ENCODE measurements around the gene PFKM. TPM values are rescaled to one million over a fixed set of nuclear protein-coding genes. Genes with fewer than 3 reads are reported as not detected.

Gene PFKM
- total RNA-seq, 1 donor from 2014 or later: 22.8 TPM

DNA sequence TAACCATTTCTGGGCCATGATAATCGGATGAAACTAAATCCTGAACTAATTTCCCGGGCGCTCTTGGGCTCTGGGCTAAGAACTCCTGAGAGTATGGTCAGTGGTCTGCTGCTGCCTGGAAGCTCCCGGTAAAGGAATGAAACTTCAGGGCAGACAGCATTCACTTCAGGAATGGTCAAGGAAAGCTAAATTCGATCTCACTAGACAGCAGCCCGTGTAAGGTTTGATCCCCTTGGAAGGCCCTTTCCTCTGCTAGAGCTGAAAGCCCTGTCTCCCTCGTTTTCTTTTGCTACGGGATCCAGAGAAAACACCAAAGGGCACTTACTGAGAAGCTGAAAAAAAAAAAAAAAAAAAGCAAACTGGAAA is 37.5 kb downstream of the PFKM start:
- intact Hi-C loops (cut with micrococcal nuclease): loop anchor here (1.0 to 5.0 kb wide), 17 partner anchors 9 to 1871 kb away; partner anchors contain the start of genes CCDC184, CCNT1, KANSL2 and PFKM

DNA sequence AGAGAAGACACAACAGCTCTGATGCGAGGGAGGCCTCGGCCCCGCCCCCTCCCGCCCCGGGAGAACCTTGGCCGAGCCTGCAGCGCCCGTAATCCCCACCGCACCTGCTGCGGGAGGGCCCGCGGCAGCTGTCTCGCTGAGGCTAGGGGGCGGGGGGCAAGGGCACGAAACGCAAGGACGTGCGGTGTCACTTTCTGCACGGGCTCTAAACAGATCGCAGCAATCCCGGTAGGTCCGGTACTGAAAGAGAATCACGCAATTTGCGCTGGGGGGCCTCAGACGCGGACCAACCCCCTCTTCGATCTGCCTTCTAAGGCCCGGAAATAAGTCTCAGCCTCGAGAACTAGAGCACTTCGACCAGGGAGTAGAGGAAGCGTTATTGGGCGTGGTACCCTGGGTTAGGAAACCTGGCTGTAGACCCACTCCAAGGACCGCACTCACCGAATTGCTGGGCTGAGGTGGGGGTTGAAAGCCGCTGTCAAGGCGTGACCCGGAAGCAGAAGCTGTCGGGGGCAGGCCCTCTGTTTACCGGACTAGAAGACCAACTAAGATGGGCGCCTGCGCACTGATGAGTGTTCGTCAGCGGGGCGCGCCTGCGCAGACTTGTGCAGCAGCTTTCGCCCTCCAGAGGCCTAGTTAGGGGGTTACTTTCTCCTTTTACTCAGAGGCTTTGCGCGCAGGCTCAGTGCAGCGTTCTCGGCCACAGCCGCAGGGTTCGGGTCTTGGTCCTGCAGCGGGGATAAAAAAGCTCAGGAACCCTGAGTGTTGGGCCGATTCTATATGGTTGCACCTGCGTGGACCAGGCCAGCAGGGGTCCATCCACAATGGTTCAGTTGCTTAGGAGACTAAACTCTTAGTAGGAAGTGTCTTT is 38.1 kb downstream of the PFKM start, which contains the start of gene ASB8:
Gene ASB8, minus strand, starts transcription at position 498 of the 871 bp plus-strand sequence. CDS start 4,019 bp downstream, outside the sequence.
- intact Hi-C loops (cut with micrococcal nuclease): loop anchor here (1.0 to 5.0 kb wide), 17 partner anchors 8 to 1870 kb away; partner anchors contain the start of genes CCDC184, CCNT1, KANSL2 and PFKM

DNA sequence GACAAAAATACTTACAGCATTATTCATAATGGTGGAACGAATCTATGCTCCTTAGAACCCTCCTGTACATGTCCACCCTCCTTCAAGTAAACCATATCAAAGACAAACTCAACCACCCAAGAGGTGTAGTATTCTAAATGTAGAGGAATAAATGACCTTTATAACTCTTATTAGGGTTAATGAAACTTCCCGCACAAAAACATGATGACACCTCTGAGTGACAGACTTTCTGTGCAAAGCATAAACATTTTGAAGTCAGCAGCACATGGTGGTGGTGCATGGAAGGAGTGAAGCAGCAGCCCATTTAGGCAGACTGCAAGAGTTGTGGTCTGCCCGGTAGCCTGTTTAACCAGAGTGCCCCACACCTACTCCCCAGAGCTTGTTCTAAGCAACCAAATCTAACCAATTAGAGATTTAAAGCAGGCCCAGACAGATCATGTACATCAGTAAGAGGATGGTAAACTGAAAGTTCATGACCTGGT is 38.8 kb downstream of the PFKM start:
- intact Hi-C loops (cut with micrococcal nuclease): loop anchor here (1.0 to 5.0 kb wide), 17 partner anchors 7 to 1869 kb away; partner anchors contain the start of genes CCDC184, CCNT1, KANSL2 and PFKM

DNA sequence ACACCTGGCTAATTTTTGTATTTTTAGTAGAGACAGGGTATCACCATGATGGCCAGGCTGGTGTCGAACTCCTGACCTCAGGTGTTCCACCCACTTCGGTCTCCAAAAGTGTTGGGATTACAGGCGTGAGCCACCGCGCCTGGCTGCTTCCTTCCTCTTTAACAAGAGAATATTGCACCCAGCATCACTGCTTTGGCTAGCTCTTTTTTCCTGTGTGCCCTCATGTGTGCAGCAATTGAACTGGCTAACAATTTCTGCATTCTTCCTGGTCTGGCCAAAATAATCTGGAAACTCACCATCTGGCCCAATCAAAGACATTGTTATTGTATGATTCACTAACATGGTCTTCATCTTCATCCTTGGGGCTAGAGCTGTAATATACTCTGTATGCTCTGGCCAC is 40.9 kb downstream of the PFKM start:
- intact Hi-C loops (cut with micrococcal nuclease): no loop called here

DNA sequence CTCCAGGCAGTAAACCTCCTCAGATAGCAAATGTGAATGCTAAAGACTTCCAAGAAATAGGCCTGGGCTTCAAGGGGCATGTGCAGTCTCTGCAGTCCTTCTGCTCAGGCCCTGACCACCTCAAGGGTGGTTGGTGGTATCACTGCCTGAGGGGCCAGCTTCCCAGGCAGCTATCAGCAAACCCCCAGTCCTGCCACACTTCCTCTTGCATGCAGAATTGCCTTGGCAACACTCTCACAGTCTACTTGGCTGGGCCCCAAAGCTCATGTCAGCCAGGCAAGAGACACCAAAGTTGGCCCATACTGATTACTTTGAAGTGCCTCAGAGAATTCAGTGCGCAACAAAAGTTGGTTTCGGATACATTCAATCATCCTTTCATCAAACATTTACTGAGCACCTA is 41.6 kb downstream of the PFKM start:
- intact Hi-C loops (cut with micrococcal nuclease): no loop called here

DNA sequence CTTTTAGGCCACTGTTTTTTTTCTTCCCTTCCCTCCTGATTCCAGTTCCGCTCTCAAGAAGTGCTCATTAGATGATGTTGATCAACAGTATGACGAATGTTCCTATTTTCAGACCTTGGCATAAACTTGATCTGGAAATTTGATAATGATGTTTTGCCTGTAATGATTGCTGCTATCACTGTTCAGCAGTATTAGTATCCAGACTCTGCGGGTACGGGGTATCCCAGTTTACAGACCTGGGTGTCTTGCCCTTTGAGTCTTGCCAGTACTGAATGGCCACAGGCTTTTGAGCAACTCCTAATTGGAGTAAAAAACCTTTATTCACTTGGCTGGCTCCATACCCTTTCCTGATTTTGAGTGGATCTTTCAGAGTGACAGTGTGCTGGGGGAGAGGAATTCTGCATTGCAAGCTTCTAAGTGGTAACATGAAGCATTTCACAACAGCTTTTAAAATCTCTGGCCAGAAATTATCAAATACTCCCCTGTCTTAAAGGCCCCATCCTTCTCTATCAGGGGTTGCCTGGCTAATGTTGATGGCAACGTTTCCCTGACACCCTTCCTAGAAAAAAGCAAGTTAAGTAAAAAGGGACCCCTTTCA is 44.1 kb downstream of the PFKM start:
- intact Hi-C loops (cut with micrococcal nuclease): no loop called here

DNA sequence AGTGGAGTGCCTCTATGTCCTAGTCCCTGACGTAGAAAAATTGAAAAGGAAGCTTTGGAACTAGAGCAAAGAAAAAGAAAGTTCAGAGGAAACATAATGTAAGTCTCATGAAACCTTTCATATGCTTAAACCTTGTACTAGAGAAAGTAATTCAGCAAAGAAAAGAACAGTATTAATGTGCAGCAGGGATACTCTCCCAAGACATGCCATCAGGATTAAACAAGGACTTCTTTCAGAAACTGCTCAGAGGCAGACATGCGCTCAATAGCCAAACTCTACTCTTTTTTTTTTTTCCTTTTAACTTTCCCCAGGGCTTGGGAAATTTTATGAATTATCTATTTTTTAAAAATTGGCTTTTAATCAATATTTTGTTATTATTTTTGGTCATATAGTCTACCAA is 45.3 kb downstream of the PFKM start:
- intact Hi-C loops (cut with micrococcal nuclease): loop anchor here (2.0 kb wide), 1 partner anchor 58 kb away; the partner anchor contains the start of gene SENP1

DNA sequence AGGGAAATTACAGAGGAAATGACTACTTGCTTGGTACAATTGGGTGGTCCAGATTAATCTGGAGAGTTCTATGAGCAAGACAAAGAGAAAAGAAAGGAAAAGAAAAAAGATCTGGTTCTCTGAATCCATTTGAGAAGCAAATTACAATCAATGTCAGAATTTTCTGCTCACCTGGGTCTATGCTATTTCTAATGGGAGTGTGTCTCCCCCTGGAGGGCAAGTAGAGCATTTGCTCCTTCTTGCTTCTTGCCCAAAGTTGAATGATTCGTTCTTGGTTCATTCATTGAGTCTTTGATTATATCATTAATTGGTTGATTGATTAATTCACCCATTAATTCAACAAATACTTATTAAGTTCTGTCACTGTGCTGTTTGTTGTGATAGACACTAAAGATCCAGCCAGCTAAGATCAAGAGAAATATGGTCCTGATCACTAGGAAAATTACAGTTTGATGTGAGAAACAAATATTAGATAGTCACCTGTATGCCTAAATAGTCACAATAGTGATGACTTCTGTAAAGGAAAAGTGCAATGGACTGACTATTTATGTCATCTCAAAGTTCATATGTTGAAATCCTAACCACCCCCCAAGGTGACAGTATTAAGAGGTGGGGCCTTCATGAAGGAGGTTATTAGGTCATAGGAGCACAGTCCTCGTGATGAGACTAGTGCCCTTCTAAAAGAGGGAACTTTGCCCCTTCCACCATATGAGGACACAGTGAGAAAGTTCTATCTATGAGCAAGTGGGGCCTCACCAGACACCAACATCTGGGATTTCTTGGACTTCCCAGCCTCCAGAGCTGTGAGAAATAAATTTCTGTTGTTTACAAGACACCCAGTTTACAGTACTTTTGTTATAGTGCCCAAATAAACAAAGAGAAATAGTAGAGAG is 46.2 kb downstream of the PFKM start:
- intact Hi-C loops (cut with micrococcal nuclease): loop anchor here (1.0 to 5.0 kb wide), 8 partner anchors 8 to 453 kb away; partner anchors contain the start of genes ASB8, COL2A1, SENP1 and TMEM106C

DNA sequence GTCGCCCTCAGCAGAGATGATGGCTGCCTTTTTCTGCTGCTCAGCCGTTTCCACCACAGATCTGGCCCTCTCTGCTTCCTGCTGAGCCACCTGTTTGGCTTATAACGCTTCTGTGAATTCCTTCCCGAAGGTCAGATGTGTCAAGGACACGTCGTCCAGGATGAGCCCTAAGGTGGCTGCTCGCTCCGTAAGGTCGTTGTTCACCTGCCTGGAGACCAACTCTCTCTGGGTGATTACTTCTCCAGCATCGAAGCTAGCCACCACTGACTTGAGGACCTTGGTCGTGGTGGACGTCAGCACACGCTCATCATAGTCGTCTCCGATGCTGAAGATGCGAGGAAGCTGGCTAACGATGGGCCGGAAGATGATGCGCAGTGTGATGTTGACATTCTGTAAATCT is 49.8 kb downstream of the PFKM start:
- intact Hi-C loops (cut with micrococcal nuclease): loop anchor here (5.0 kb wide), 1 partner anchor 167 kb away; the partner anchor contains the start of gene COL2A1

DNA sequence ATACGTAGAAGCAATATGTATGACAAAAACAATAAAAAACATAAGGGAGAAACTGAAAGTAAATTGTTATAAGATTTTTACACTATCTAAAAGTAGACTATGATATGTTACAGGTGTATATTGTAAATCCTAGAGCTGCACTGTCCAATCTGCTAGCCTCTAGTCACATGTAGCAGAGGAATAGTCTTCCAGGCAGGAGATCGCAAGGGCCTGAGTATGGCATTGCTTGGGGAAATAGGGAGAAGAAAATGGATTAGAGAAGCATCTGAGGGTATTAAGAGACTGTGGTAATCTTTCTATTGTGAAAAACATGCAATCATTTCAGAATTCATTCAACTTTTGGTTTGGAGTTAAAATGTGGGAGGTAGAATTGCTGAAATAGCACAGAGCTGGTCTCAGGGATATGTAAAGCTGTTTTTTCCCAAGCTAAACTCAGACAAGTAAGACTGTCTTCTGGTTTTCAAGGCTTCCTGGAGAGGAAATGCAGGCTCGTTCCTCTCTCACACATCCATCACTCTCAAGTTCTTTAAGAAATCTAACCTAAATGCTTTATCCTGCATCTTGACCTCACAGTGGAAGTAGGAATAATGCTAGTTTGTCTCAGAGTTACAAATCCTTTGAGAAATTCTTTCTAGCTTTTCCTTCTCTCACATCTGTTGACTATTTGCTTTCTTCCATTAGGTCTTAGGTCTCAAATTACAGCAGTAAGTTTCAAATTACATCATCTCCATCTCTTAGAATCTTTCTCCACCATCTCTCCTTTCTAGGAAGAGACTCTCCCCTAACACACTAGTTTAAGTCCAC is 56.7 kb downstream of the PFKM start:
- intact Hi-C loops (cut with micrococcal nuclease): no loop called here

DNA sequence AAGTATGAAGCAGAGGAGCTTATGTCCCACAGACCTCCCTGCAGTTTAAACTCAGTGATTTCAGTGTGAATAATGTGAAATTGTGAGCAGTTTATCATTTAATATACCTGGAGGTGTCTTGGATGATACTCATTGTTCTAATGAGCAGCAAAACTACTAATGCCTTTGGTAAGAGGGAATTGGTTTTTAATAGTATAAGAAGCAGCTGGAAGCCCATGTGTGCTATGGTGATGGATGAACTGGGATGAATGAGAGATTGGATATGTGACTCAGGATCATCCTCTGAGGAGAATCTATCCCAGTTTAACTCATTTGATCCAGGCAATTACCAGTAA is 57.2 kb downstream of the PFKM start:
- intact Hi-C loops (cut with micrococcal nuclease): no loop called here

DNA sequence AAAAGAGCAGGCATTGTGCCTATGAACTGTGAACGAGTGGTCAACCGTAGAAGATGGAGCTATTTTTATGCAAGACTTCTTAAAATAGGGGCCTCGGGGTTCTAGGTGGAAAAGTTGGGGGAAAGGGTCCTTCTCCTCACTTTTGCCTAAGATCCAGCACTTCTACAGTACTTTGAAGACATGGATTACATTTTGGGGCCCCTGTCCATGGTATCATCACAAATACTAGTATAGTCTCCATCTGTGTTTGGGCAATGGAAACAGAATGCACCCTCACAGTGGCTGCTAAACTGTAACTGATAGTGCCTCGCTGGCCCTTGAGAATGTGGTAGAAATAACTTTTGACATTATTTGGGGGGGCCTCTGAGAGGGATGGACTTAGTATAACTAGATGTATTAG is 58.8 kb downstream of the PFKM start:
- intact Hi-C loops (cut with micrococcal nuclease): no loop called here

DNA sequence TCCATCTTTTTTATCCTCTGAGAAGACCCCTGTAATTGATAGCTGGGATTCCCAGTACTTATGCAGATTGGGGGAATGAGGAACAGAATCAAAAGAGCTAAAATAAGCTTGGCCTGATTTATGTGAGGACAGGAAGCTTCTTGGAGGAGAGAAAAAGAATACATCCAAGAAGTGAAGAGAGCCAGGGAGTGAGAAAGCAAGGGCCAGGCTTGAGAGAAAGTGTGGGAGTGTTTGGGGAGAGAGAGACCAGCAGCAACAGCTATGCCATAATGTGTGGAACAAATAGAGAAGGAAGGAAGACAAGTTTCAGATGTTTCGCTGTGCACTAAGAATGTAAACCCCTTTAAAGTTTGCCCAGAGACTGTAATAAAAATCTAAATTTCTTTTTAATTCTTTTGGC is 60.3 kb downstream of the PFKM start:
- intact Hi-C loops (cut with micrococcal nuclease): no loop called here

DNA sequence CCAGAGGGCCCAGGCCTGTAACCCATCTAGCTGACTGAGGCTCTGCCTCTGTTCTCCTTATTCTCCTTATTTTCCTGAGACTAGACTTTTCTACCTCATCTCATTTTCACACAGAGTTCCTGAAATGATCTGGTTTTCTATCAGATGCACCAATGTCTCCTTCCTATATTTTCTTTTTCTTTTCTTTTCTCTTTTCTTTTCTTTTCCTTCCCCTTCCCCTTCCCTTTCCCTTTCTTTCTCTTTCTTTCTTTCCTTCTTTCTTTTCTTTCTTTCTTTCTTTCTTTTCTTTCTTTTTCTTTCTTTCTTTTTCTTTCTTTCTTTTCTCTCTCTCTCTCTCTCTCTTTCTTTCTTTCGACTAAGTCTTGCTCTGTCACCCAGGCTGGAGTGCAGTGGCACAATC is 61.3 kb downstream of the PFKM start:
- intact Hi-C loops (cut with micrococcal nuclease): loop anchor here (5.0 to 10.0 kb wide), 2 partner anchors 172 to 1816 kb away; partner anchors contain the start of gene ZNF641

DNA sequence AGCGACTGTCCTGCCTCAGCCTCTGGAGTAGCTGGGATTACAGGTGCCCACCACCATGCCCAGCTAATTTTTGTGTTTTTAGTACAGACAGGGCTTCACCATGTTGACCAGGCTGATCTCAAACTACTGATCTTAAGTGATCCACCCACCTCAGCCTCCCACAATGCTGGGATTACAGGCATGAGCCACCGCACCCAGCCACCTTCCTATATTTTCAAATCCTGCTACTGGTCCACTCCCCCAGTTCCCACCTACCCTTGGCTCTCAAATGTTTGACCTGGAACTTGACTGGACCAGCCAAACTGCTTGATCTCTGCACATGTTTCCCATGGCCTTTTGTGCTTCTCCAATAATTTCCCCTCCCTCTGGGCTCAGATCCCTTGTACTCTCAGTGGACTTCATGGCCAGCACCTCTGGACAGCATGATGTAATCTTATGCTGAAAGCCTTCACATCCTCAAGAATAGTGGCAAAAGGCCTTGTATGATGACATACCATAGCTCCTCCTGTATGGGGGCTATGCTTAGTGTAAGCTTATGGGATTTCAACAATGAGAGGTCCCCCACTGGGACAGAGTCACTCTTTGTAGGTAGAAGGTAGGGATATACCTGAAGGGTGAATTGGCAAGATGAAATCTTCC is 61.8 kb downstream of the PFKM start:
- intact Hi-C loops (cut with micrococcal nuclease): loop anchor here (5.0 to 10.0 kb wide), 2 partner anchors 171 to 1816 kb away; partner anchors contain the start of gene ZNF641

DNA sequence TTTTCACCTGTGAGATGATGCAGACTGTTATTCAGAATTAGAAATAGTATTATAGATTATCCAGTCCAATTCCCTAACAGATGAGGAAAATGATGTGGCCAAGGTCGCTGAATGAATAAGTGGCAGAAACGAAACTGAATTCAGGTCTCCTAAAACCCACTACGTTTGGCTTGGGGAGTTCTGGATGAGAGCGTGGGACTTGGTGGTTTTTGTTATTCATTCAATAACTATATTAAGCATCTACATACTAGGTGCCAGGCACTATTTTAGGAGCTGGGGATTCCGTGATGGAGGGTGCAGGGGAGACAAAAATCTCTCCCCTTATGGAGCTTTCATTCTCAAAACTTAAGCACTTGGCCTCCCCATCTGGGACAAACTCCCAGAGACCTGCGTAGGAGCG is 63.5 kb downstream of the PFKM start:
- intact Hi-C loops (cut with micrococcal nuclease): loop anchor here (1.0 to 10.0 kb wide), 6 partner anchors 16 to 1818 kb away; partner anchors contain the start of genes ASB8, SENP1, VDR and ZNF641

DNA sequence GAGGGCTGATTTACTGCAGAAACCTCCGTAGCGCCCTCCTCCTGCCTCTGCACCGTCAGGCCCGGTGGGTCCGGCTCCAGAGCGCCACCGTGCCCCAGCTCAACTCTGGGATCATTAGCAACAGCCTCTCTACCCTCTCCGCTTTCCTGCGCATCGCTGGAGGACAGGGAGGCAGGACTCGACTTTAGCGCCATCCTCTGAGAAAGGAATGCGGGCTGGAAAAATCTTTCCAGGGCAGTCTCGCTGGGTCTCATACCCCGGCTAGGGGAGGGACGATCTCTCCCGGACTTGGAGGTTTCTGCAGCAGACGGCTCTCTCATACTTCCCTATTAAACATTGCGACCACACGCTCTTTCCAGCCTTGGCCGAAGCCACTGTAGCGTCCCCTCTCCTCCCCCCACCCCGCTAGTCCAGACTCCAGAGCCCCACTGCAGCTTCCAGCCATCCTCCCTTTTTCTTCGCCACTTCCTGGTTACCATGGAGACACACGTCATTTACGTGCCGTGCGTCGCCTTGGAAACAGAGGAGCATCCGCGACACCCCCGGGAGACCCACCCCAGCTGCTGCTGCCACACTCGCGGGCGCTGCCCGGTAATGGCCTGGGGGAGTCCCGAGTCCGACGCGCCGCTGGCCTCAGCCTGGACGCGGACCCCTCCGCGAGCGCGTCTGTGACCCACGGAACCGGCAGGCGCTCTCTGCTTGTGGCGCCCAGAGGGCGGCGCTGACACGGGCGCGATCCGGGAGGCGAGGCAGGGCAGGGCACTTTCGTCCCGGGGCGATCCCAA is 64.1 kb downstream of the PFKM start, which contains the start of gene CCDC184:
Gene CCDC184, plus strand, starts transcription at position 554 of the 785 bp plus-strand sequence. CDS start 479 bp downstream, outside the sequence.
- intact Hi-C loops (cut with micrococcal nuclease): loop anchor here (1.0 to 10.0 kb wide), 6 partner anchors 15 to 1818 kb away; partner anchors contain the start of genes ASB8, SENP1, VDR and ZNF641

DNA sequence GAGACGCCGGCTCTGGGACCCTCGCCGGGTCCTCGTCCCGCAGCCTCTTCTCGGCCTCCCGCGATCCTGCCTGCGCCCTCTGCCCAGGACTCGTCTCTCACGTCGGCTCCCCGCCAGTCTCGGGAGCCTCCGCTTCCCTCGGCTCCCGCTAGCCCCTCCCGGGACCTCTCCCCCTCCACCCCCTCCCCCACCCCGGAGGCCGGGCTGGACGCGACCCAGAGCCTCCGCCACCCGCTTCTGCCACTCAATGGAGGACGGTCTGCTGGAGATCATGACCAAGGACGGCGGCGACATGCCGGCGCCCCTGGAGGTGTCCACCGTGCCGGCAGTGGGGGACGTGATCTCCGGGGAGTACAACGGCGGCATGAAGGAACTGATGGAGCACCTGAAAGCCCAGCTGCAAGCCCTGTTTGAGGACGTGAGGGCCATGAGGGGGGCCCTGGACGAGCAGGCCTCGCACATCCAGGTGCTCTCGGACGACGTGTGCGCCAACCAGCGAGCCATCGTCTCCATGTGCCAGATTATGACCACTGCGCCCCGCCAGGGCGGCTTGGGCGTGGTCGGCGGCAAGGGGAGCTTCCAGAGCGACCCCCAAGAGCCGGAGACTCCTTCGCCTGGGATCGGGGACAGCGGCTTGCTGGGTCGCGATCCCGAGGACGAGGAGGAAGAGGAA is 64.8 kb downstream of the PFKM start:
- intact Hi-C loops (cut with micrococcal nuclease): loop anchor here (1.0 to 10.0 kb wide), 6 partner anchors 14 to 1819 kb away; partner anchors contain the start of genes ASB8, SENP1, VDR and ZNF641

Data from T-helper 1 cell treated with Interleukin-12 subunit alpha and Interleukin-12 subunit beta and Interleukin-4 antibody, amounts not matched to agents 30 ng/mL and 1 ng/mL, for 36 hours (primary cell).